ENCODE data around the gene RPS3. TPM values are rescaled to one million over a fixed set of nuclear protein-coding genes. Genes with fewer than 3 reads are reported as not detected.

The RPS3 gene
- total RNA-seq, 2 donors from 2014 or later: 921 to 1,114 TPM

DNA sequence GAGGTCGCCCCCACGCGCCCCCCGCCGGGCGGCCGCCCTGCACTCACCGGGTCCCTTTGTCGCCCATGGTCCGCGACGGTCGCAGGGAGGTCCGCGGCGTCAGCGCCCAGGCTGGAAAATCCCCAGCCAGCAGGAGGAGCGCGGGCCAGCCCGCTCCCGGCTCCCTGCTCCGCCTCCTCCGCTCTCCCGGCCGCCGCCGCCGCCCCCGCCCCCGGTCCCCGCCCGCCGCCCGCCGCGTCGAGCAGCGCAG lies 47.9 kb upstream of the RPS3 start, which contains the start of gene ARRB1:
Gene ARRB1, minus strand, starts transcription at position 121 of the 250 bp plus-strand sequence. Its CDS starts 54 bp downstream, at position 67.
- Histone ChIP-seq H3K27me3 (no peaks in the 10 kb centered on the region), H3K27ac (peak within 1 kb of the TSS; percentile 87 to 94 (median 88)), H3K9me3 (no peaks in the 10 kb centered on the region), H3K36me3 (replicated peaks in 1 of 2; ENCODE audit: insufficient read depth in 1 of 2, low read depth in 2 of 2) (no peaks in the 10 kb centered on the region), H3K4me3 (peak within 1 kb of the TSS; percentile 59 to 76), H3K4me1 (peaks cover 55% of the 10 kb centered on the region)
- ATAC-seq: peak; percentile 82
- 0% methylated on average over 23 of the region's 38 CpGs; no CpG with 5 or more reads in 1 of the 2 donors for WGBS, 2 donors
- intact Hi-C loops (cut with DNase I): no loop called here
- peak in 2 of 3 donors; percentile 56 to 62 for TF ChIP-seq POLR2A (IDR thresholded peaks at IDR 0.05)
- TF ChIP-seq, protein P1, sequence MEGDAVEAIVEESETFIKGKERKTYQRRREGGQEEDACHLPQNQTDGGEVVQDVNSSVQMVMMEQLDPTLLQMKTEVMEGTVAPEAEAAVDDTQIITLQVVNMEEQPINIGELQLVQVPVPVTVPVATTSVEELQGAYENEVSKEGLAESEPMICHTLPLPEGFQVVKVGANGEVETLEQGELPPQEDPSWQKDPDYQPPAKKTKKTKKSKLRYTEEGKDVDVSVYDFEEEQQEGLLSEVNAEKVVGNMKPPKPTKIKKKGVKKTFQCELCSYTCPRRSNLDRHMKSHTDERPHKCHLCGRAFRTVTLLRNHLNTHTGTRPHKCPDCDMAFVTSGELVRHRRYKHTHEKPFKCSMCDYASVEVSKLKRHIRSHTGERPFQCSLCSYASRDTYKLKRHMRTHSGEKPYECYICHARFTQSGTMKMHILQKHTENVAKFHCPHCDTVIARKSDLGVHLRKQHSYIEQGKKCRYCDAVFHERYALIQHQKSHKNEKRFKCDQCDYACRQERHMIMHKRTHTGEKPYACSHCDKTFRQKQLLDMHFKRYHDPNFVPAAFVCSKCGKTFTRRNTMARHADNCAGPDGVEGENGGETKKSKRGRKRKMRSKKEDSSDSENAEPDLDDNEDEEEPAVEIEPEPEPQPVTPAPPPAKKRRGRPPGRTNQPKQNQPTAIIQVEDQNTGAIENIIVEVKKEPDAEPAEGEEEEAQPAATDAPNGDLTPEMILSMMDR (IDR thresholded peaks at IDR 0.05): peak in 2 of 7 experiments; percentile 3 to 19
- DNase-seq: peak in 1 of 4 donors; percentile 73

DNA sequence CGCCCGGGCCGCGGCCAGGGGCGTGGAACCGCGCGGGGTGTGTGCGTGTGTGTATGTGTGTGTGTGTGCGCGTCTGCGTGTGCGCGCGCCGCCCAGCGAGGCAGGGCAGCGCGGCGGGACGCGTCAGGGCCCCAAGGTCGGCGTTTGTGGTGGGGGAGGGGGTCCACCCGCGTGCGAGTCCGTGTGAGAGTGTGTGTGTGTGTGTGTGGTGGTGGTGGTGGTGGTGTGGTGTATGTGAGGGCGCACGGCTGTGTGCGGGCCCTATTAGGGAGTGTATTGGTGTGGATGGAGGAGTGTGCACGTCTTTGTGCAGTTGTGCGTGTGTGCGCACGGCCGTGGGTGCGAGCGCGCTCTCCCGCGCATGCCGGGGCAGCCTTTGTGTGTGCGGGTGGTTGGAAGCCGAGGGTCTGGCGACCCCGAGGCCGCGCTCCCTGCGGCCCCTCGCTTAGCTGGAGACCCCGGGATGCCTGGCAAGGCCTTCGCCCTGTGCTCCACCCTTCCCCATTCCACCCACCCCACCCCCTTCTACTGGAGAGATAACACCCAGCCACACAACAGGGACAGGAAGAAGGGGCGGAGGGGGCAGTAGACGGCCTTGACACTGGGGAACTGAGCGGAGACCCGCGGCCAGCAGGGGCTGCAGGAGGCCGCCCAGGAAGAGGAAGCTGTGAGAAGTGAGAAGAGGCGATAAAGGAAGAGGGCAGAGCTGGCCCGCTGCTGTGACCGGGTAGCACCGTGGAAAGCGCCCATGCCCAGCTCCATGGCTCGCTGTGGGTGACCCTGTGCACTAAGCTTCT lies 47.3 kb upstream of the RPS3 start:
- H3K4me1 ChIP-seq: peaks cover 51% of the 10 kb centered on the region
- peak overlapping the region; percentile 87 to 94 (median 88) for H3K27ac ChIP-seq
- ATAC-seq (peak; percentile 19), DNase-seq (peak; percentile 52 to 74 (median 70))
- H3K27me3 ChIP-seq: no peaks in the 10 kb centered on the region
- no peaks in the 10 kb centered on the region for H3K9me3 ChIP-seq
- H3K4me3 ChIP-seq: peak overlapping the region; percentile 21 to 32
- intact Hi-C loops (cut with DNase I): no loop called here
- WGBS, 2 donors: 0 to 1% methylated on average over 33 to 63 of the region's 64 CpGs
- H3K36me3 ChIP-seq (replicated peaks in 1 of 2; ENCODE audit: insufficient read depth in 1 of 2, low read depth in 2 of 2): no peaks in the 10 kb centered on the region
- TF ChIP-seq, protein P1 (IDR thresholded peaks at IDR 0.05): peak in 2 of 7 experiments; percentile 1 to 25
- TF ChIP-seq POLR2A (IDR thresholded peaks at IDR 0.05): peak in 1 of 3 donors; percentile 59

DNA sequence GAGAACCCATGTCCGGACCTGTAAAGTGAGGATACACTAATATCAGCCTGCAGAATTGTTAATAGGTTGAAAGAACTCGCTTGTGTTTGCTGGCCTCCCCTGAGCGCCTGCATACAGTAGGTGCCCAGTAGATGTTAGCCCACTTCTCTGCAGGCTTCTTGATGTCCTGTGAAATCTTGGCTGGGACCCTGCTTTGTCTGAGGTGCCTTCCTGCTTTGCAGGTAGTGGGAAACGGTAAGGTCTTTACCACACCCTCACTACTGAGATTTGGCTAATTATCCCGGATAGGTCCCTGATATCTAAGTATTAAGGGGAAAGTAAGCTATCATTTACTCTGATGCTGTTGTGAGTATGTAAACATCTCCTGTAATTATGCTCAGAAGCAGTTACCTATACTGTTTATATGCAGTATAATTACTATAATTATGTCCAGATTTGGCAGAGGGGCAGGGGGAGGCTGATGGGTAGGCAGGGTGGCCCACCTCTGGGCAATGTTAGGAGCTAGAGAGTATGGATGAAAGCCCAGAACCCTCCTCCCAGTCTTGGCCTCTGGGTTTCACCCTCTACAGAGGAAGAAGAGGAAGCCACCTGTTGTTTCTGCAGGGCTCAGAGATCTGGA lies 46.6 kb upstream of the RPS3 start:
- DNase-seq (no peak), ATAC-seq (no peak)
- Histone ChIP-seq H3K4me1 (peaks cover 45% of the 10 kb centered on the region), H3K36me3 (replicated peaks in 1 of 2; ENCODE audit: insufficient read depth in 1 of 2, low read depth in 2 of 2) (no peaks in the 10 kb centered on the region), H3K4me3 (no peak overlapping the region), H3K27me3 (no peaks in the 10 kb centered on the region), H3K9me3 (no peaks in the 10 kb centered on the region), H3K27ac (peak overlapping the region; percentile 87 to 94 (median 88))
- 18 to 34% methylated on average over 5 of the region's 5 CpGs for WGBS, 2 donors
- TF ChIP-seq, protein P1 (IDR thresholded peaks at IDR 0.05): no peak
- TF ChIP-seq POLR2A (IDR thresholded peaks at IDR 0.05): no peak
- intact Hi-C loops (cut with DNase I): no loop called here

DNA sequence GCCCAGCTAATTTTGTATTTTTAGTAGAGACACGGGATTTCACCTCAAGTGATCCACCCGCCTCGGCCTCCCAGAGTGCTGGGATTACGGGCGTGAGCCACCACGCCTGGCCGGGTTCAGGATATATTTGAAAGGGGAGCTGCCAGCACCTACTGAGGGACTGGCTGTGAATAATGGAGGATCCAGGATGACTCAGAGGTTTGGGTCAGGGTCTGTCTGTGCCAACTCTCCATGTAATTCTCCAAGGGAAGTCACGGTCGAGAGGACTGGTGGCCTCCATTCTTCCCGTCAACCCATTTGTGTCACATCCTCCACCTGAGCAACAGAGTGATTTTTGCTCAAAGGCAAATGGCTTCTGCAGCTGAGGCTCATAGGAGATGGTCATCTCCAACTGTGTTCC lies 44.3 kb upstream of the RPS3 start:
- no peak overlapping the region for H3K4me3 ChIP-seq
- intact Hi-C loops (cut with DNase I): no loop called here
- 81 to 100% methylated on average over 1 to 10 of the region's 10 CpGs for WGBS, 2 donors
- DNase-seq: no peak
- H3K27ac ChIP-seq: no peak overlapping the region
- H3K4me1 ChIP-seq: peaks cover 23% of the 10 kb centered on the region
- no peak for ATAC-seq
- no peaks in the 10 kb centered on the region for H3K9me3 ChIP-seq
- H3K36me3 ChIP-seq (replicated peaks in 1 of 2; ENCODE audit: insufficient read depth in 1 of 2, low read depth in 2 of 2): no peaks in the 10 kb centered on the region
- TF ChIP-seq, protein P1 (IDR thresholded peaks at IDR 0.05): no peak
- TF ChIP-seq POLR2A (IDR thresholded peaks at IDR 0.05): no peak
- no peaks in the 10 kb centered on the region for H3K27me3 ChIP-seq
